Muscle of leg (tissue), 11 donors: Measurements from ENCODE around the gene CPSF6. TPM values are rescaled to one million over a fixed set of nuclear protein-coding genes. Genes with fewer than 3 reads are reported as not detected.
"Not testable (repeated sequence)": the region's sequence is repeated elsewhere in the genome, so short reads cannot be mapped to it uniquely, and the experiment has no call there.

Experiments
- DNase-seq: peaks from one replicate; pipeline ENCODE4 v3.0.0; 2013
- H3K27ac ChIP-seq: one replicate; pipeline ENCODE4 v1.5.1; 2013; ENCODE audit warnings: mild to moderate bottlenecking, low read length, control low read depth
- H3K27me3 ChIP-seq: one replicate; pipeline ENCODE4 v1.6.1; 2013; ENCODE audit warnings: low read length; ENCODE audit not compliant: control insufficient read depth, insufficient read depth
- H3K36me3 ChIP-seq: one replicate; pipeline ENCODE4 v1.6.1; 2013; ENCODE audit warnings: low read length; ENCODE audit not compliant: control insufficient read depth, insufficient read depth
- H3K4me1 ChIP-seq: one replicate; pipeline ENCODE4 v1.6.1; 2013; ENCODE audit warnings: low read length; ENCODE audit not compliant: control insufficient read depth, insufficient read depth
- H3K4me3 ChIP-seq: one replicate; pipeline ENCODE4 v1.5.1; 2013; ENCODE audit warnings: low read length, control low read depth
- H3K9me3 ChIP-seq: replicated peaks from 2 replicates; pipeline ENCODE4 v1.6.1; 2013; ENCODE audit warnings: low read depth, low read length; ENCODE audit not compliant: control insufficient read depth
- WGBS: methylation state at CpG from one replicate; pipeline ENCODE4 v1.1.5; 2013; ENCODE audit warnings: missing lambda C conversion rate; ENCODE audit not compliant: insufficient coverage; 5-methylcytosine and 5-hydroxymethylcytosine counted together
- polyA plus RNA-seq, 8 donors: library from polyadenylated mRNA; unstranded; fragments of 120-200 nt; gene quantifications; one replicate each; pipeline versions ENCODE4 v1.2.1 to v1.2.3, GENCODE V29; 2013; ENCODE audit warnings: inconsistent platforms in 1 of 8, low replicate concordance in 1 of 8; ENCODE audit not compliant: insufficient read length in 8 of 8, insufficient read depth in 1 of 8
- total RNA-seq: library from RNA; stranded (reverse); fragments of 120-200 nt; gene quantifications from one replicate; pipeline ENCODE4 v1.2.4, GENCODE V29; 2013

CPSF6 gene
- total and polyA plus RNA-seq, 9 donors, result 21.1 to 63.3 (median 54.5) TPM

DNA sequence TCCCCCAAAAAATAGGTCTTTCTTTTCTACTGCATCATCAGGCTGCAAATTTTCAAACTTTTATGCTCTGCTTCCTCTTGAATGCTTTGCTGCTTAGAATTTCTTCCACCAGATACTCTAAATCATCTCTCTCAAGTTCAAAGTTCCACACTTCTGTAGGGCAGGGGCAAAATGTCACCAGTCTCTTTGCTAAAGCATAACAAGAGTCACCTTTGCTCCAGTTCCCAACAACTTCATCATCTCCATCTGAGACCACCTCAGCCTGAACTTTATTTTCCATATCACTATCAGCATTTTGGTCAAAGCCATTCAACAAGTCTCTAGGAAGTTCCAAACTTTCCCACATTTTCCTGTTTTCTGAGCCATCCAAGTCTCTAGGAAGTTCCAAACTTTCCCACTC is 77.4 kb downstream of the CPSF6 start:
- not testable (repeated sequence) for H3K27ac ChIP-seq, H3K27me3 ChIP-seq, H3K36me3 ChIP-seq, H3K4me3 ChIP-seq, H3K4me1 ChIP-seq, DNase-seq, H3K9me3 ChIP-seq

DNA sequence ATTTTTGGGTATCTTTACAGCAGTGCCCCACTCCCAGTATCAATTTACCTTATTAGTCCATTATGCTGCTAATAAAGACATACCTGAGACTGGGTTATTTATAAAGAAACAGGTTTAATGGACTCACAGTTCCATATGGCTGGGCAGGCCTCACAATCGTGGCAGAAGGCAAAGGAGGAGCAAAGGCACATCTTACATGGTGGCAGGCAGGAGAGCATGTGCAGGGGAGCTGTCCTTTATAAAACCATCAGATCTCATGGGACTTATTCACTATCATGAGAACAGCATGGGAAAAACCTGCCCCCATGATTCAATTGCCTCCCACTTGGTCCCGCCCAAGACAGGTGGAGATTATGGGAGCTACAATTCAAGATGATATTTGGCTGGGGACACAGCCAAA is 77.9 kb downstream of the CPSF6 start:
- H3K36me3 ChIP-seq, H3K4me1 ChIP-seq, H3K27ac ChIP-seq, H3K4me3 ChIP-seq, H3K27me3 ChIP-seq, DNase-seq, H3K9me3 ChIP-seq: not testable (repeated sequence)
- WGBS, result no CpG with 5 or more reads among the region's 2 CpGs

DNA sequence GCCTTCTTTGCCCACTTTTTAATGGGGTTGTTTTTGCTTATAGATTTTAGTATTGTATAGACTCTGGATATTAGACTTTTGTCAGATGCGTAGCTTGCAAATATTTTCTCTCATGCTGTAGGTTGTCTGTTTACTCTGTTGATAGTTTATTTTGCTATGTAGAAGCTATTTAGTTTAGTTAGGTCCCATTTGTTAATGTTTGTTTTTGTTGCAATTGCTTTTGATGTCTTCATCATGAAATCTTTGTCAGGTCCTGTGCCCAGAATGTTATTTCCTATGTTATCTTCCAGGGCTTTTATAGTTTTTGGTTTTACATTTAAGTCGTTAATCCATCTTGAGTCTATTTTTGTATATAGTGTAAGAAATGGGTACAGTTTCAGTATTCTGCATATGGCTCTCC is 78.9 kb downstream of the CPSF6 start:
- no peaks in the 10 kb centered on the region for H3K27me3 ChIP-seq
- no peaks in the 10 kb centered on the region for H3K36me3 ChIP-seq
- H3K27ac ChIP-seq, result no peak overlapping the region
- H3K4me1 ChIP-seq, result no peaks in the 10 kb centered on the region
- WGBS, result no CpG with 5 or more reads among the region's 2 CpGs
- no peaks in the 10 kb centered on the region for H3K9me3 ChIP-seq
- H3K4me3 ChIP-seq, result no peak overlapping the region
- DNase-seq, result no peak

DNA sequence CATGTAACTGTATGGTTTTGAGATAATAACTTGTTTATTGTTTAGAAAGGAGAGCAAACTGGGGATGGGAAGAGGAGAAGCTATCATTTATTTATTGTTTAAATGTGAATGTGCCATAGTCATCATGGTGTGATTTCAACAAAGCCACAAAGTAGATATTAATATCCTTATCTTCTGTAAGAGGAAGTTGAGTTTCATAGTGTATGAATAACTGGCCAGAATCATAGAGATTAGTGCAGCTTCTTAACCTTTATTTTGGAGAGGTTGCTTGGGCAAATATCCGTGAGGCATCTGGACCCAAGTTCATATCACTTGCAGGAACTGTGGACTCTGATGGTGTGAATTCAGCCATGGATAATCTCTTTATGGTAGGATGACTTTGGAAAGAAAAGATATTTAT is 82.0 kb downstream of the CPSF6 start:
- Histone ChIP-seq H3K36me3 (no peaks in the 10 kb centered on the region), H3K4me3 (no peak overlapping the region), H3K9me3 (no peaks in the 10 kb centered on the region), H3K4me1 (no peaks in the 10 kb centered on the region), H3K27me3 (no peaks in the 10 kb centered on the region), H3K27ac (no peak overlapping the region)
- 100% methylated on average over 1 of the region's 1 CpG for WGBS
- DNase-seq, result no peak

Other genes with a start within 250 kb of the CPSF6 start
- 11.3 TPM for gene LYZ, start 108.8 kb downstream of the CPSF6 start, total RNA-seq
- gene LYZ, start 108.8 kb downstream of the CPSF6 start, polyA plus RNA-seq, result 10 to 100 TPM; 23.0 to 80.7 (median 34.9) TPM
- gene YEATS4, start 120.2 kb downstream of the CPSF6 start, total RNA-seq, result 15.0 TPM
- 10 to 100 TPM; 11.4 to 16.1 (median 14.1) TPM for gene YEATS4, start 120.2 kb downstream of the CPSF6 start, polyA plus RNA-seq
- gene FRS2, start 230.8 kb downstream of the CPSF6 start, total RNA-seq, result 28.8 TPM
- 10 to 100 TPM; 12.9 to 24.3 (median 19.1) TPM for gene FRS2, start 230.8 kb downstream of the CPSF6 start, polyA plus RNA-seq